SU-DHL-6 (cell line): ENCODE data around the gene PBXIP1.
"Not testable (repeated sequence)": the region's sequence is repeated elsewhere in the genome, so short reads cannot be mapped to it uniquely, and the experiment has no call there.

ENCODE experiments used
- H2AFZ ChIP-seq: fragments of 200-600 bp; sonication (generic); 2 replicates; pipeline ENCODE4 v1.6.1; 2014; ENCODE audit warnings: low read depth, mild to moderate bottlenecking, moderate library complexity, mixed read lengths, antibody characterized with exemption, low read length; ENCODE audit not compliant: severe bottlenecking
- H3F3A ChIP-seq: fragments of 200-600 bp; shearing (Covaris generic); 2 replicates; pipeline ENCODE4 v1.6.0; 2016; ENCODE audit warnings: antibody characterized with exemption, mild to moderate bottlenecking; ENCODE audit not compliant: insufficient read depth
- H3K27ac ChIP-seq: fragments of 200-600 bp; sonication (generic); 2 replicates; pipeline ENCODE4 v1.5.1; 2016; ENCODE audit warnings: low read depth, mild to moderate bottlenecking, low read length, moderate library complexity, mixed read lengths
- H3K27me3 ChIP-seq: fragments of 200-600 bp; sonication (generic), shearing (Covaris generic); 2 replicates; pipeline ENCODE4 v1.6.0; 2014; ENCODE audit warnings: mild to moderate bottlenecking, low read length
- H3K36me3 ChIP-seq: fragments of 200-600 bp; sonication (generic); 2 replicates; pipeline ENCODE4 v1.6.1; 2014; ENCODE audit warnings: mild to moderate bottlenecking, low read length, mixed read lengths
- H3K4me2 ChIP-seq: fragments of 300-600, 200-600 bp; shearing (Covaris generic), sonication (generic); 2 replicates; pipeline ENCODE4 v1.6.0; 2014; ENCODE audit warnings: low read length, low read depth, mild to moderate bottlenecking; ENCODE audit not compliant: poor library complexity, severe bottlenecking
- H3K4me3 ChIP-seq: fragments of 200-600 bp; sonication (generic); 2 replicates; pipeline ENCODE4 v1.5.1; 2014; ENCODE audit warnings: antibody characterized with exemption, low read length, mild to moderate bottlenecking, mixed read lengths; ENCODE audit not compliant: insufficient read depth, poor library complexity, severe bottlenecking
- H3K79me2 ChIP-seq: fragments of 200-600 bp; sonication (generic); 2 replicates; pipeline ENCODE4 v1.6.1; 2014; ENCODE audit warnings: mild to moderate bottlenecking, low read length, moderate library complexity; ENCODE audit not compliant: insufficient read depth
- H3K9ac ChIP-seq: fragments of 200-600 bp; sonication (generic); 2 replicates; pipeline ENCODE4 v1.7.0; 2014; ENCODE audit warnings: mild to moderate bottlenecking, low read length
- H3K9me2 ChIP-seq: fragments of 200-600 bp; sonication (generic); replicated peaks from 2 replicates; pipeline ENCODE4 v1.6.1; 2014; ENCODE audit warnings: low read length; ENCODE audit not compliant: insufficient read depth
- H3K9me3 ChIP-seq: fragments of 200-600 bp; sonication (generic); 2 replicates; pipeline ENCODE4 v1.6.1; 2014; ENCODE audit warnings: low read length, mixed read lengths; ENCODE audit not compliant: insufficient read depth
- H4K20me1 ChIP-seq: fragments of 200-600 bp; sonication (generic); 2 replicates; pipeline ENCODE4 v1.6.1; 2014; ENCODE audit warnings: low read depth, mild to moderate bottlenecking, antibody characterized with exemption, low read length, moderate library complexity, mixed read lengths
- EZH2phosphoT487 ChIP-seq: fragments of 200-600 bp; sonication (generic), shearing (Covaris generic); conservative IDR thresholded peaks from 2 replicates; pipeline ENCODE4 v1.6.1; 2018; ENCODE audit warnings: mild to moderate bottlenecking, antibody characterized with exemption, low read length, moderate library complexity, mixed read lengths
- TF ChIP-seq, protein P1 (sequence below): fragments of 200-600 bp; sonication (generic); IDR thresholded peaks from one replicate; pipeline ENCODE4 v1.5.1; 2017; ENCODE audit warnings: antibody characterized with exemption, mild to moderate bottlenecking, low read length, moderate library complexity; ENCODE audit not compliant: insufficient read depth, poor library complexity, severe bottlenecking

Gene PBXIP1

DNA sequence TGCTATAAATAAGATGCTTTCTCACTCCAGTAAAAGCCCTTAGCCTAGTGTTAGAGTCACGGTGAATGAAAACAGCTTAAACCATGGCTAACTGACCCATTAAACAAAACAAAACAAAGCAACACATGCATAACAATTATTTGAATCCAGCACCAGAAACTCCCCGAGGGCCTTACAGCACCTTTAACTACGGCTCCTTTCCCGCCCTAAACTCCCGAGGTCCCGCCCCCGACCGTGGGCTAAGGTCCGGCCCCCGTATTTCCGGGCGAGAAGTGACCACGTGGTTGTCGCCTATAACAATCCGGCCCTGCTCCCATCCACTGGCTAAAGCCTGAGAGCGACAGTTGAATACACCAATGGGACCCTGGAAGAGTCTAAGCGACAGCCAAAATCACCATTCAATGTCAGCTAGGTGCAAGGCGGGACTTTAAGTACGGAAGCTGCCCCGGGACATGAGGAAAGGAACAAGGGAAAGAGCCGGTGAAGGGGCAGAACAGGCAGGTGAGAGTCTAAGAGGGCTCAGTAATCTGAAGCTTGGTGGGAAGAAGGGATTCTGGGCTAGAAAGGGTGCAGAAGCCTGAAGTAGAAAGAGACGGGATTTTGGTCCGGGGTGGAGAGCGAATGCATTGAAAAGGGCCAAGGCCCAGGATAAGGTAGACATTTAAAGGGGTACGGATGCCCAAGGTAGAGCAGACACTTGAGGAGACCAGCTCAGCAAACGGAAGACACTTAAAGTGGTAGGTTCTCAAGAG lies 27.2 kb upstream of the PBXIP1 start, which contains the start of gene FLAD1:
Gene FLAD1 (plus strand): TSS at position 448 of the 752 bp plus-strand sequence. CDS start 351 bp downstream, outside the sequence.
- H3K9me2 ChIP-seq: no peaks in the 10 kb centered on the region
- peak within 1 kb of the TSS; percentile 84 for H3K4me3 ChIP-seq
- TF ChIP-seq, protein P1, sequence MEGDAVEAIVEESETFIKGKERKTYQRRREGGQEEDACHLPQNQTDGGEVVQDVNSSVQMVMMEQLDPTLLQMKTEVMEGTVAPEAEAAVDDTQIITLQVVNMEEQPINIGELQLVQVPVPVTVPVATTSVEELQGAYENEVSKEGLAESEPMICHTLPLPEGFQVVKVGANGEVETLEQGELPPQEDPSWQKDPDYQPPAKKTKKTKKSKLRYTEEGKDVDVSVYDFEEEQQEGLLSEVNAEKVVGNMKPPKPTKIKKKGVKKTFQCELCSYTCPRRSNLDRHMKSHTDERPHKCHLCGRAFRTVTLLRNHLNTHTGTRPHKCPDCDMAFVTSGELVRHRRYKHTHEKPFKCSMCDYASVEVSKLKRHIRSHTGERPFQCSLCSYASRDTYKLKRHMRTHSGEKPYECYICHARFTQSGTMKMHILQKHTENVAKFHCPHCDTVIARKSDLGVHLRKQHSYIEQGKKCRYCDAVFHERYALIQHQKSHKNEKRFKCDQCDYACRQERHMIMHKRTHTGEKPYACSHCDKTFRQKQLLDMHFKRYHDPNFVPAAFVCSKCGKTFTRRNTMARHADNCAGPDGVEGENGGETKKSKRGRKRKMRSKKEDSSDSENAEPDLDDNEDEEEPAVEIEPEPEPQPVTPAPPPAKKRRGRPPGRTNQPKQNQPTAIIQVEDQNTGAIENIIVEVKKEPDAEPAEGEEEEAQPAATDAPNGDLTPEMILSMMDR: no peak
- TF ChIP-seq EZH2phosphoT487: no peak
- H3K36me3 ChIP-seq: peaks cover 6% of the 10 kb centered on the region
- peaks cover 19% of the 10 kb centered on the region for H3F3A ChIP-seq
- peak within 1 kb of the TSS; percentile 92 for H3K9ac ChIP-seq
- H3K27ac ChIP-seq: peak within 1 kb of the TSS; percentile 77
- no peaks in the 10 kb centered on the region for H3K9me3 ChIP-seq
- H4K20me1 ChIP-seq: no peaks in the 10 kb centered on the region
- peaks cover 33% of the 10 kb centered on the region for H3K79me2 ChIP-seq
- peak within 1 kb of the TSS; percentile 73 for H2AFZ ChIP-seq
- no peaks in the 10 kb centered on the region for H3K27me3 ChIP-seq
- H3K4me2 ChIP-seq: peak within 1 kb of the TSS; percentile 100

DNA sequence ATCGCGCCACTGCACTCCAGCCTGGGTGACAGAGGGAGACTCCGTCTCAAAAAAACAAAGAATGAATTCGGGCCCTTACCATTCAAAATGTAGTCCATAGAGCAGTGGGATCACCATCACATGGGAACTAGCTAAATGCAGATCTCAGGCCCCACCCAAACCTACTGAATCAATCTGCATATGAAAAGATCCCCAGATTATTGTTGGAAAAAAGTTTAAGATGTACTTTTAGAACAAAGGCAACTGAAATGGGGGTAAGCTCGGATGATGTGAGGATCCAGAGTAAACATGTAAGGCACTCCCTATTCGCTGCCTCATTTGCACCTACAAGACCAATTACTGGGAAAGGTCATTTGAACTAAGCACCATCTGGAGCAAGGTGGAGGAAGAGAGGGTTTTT lies 26.4 kb upstream of the PBXIP1 start:
- H3K27ac ChIP-seq: peak overlapping the region; percentile 77
- no peaks in the 10 kb centered on the region for H3K27me3 ChIP-seq
- peaks cover 40% of the 10 kb centered on the region for H3K79me2 ChIP-seq
- peak overlapping the region; percentile 92 for H3K4me2 ChIP-seq
- no peaks in the 10 kb centered on the region for H3K9me2 ChIP-seq
- H2AFZ ChIP-seq: peak overlapping the region; percentile 73
- H3K4me3 ChIP-seq: peak overlapping the region; percentile 67
- H3K9me3 ChIP-seq: no peaks in the 10 kb centered on the region
- H3K9ac ChIP-seq: peak overlapping the region; percentile 68
- no peaks in the 10 kb centered on the region for H4K20me1 ChIP-seq
- H3K36me3 ChIP-seq: peaks cover 7% of the 10 kb centered on the region
- H3F3A ChIP-seq: peaks cover 20% of the 10 kb centered on the region
- no peak for TF ChIP-seq EZH2phosphoT487

DNA sequence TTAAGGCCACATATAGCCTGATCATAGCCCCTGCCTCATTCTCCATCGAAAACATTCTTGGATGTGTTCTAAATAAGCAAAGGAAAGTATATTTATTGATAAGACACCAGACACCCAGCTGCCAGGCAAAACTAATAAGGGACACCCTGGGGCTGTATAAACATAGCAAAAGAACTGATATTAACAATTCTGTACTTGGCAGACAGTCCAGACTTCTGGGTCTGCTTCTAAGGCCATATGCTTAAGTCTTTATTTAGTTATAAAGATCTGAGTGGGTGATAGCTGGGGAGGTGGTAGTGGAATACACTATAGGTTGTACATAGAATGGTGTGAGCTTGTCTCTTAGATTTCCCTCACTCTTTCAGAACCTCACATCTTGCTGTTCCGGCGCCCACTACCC lies 22.5 kb upstream of the PBXIP1 start:
- H3F3A ChIP-seq: peaks cover 20% of the 10 kb centered on the region

DNA sequence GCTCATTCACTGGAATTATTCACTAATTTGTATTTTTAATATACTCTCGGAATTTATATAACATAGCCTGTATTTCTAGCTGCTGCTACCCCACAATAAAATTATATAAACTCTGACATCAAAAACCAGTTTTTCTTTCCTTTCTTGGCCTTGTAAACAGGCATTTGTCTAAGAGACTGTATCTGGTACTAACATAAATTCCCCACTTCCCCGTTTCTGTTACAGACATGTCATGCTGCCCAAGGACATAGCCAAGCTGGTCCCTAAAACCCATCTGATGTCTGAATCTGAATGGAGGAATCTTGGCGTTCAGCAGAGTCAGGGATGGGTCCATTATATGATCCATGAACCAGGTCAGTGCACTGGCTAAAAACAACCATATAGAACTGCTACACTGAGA lies 21.9 kb upstream of the PBXIP1 start:
- H3F3A ChIP-seq: peaks cover 24% of the 10 kb centered on the region
- not testable (repeated sequence) for H3K4me3 ChIP-seq, H2AFZ ChIP-seq, H3K4me2 ChIP-seq, H3K36me3 ChIP-seq, H3K27me3 ChIP-seq, H3K9me2 ChIP-seq, H3K27ac ChIP-seq, H3K9ac ChIP-seq, H4K20me1 ChIP-seq, H3K9me3 ChIP-seq
- H3K79me2 ChIP-seq: peaks cover 54% of the 10 kb centered on the region

More for the DNA sequence above, 22.5 kb upstream of the PBXIP1 start:
- Histone ChIP-seq H3K79me2 (peaks cover 51% of the 10 kb centered on the region), H3K9ac (no peak overlapping the region), H3K9me2 (no peaks in the 10 kb centered on the region), H3K27ac (no peak overlapping the region), H3K4me2 (no peak overlapping the region), H3K36me3 (peaks cover 7% of the 10 kb centered on the region), H3K9me3 (no peaks in the 10 kb centered on the region), H3K4me3 (no peak overlapping the region), H4K20me1 (no peaks in the 10 kb centered on the region), H3K27me3 (no peaks in the 10 kb centered on the region), H2AFZ (no peak overlapping the region)
- TF ChIP-seq, protein P1: no peak
